GM12864 (cell line): ENCODE measurements around the gene TRMT1L.
"Not testable (repeated sequence)": the region's sequence is repeated elsewhere in the genome, so short reads cannot be mapped to it uniquely, and the experiment has no call there.

Source experiments
- DNase-seq: peaks from one replicate; pipeline ENCODE4 v3.0.0-alpha.2; 2011; ENCODE audit warnings: low read depth
- H3K4me3 ChIP-seq: 2 replicates; pipeline ENCODE4 v1.5.1; 2011; ENCODE audit warnings: mild to moderate bottlenecking, low read depth, low read length, control low read depth
- TF ChIP-seq, protein P1 (sequence below): IDR thresholded peaks from 2 replicates; pipeline ENCODE4 v1.5.1; 2011; ENCODE audit warnings: low read depth, mild to moderate bottlenecking, moderate library complexity, low read length, control low read depth, inconsistent platforms; ENCODE audit errors: missing control alignments

Gene TRMT1L, protein sequence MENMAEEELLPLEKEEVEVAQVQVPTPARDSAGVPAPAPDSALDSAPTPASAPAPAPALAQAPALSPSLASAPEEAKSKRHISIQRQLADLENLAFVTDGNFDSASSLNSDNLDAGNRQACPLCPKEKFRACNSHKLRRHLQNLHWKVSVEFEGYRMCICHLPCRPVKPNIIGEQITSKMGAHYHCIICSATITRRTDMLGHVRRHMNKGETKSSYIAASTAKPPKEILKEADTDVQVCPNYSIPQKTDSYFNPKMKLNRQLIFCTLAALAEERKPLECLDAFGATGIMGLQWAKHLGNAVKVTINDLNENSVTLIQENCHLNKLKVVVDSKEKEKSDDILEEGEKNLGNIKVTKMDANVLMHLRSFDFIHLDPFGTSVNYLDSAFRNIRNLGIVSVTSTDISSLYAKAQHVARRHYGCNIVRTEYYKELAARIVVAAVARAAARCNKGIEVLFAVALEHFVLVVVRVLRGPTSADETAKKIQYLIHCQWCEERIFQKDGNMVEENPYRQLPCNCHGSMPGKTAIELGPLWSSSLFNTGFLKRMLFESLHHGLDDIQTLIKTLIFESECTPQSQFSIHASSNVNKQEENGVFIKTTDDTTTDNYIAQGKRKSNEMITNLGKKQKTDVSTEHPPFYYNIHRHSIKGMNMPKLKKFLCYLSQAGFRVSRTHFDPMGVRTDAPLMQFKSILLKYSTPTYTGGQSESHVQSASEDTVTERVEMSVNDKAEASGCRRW

DNA sequence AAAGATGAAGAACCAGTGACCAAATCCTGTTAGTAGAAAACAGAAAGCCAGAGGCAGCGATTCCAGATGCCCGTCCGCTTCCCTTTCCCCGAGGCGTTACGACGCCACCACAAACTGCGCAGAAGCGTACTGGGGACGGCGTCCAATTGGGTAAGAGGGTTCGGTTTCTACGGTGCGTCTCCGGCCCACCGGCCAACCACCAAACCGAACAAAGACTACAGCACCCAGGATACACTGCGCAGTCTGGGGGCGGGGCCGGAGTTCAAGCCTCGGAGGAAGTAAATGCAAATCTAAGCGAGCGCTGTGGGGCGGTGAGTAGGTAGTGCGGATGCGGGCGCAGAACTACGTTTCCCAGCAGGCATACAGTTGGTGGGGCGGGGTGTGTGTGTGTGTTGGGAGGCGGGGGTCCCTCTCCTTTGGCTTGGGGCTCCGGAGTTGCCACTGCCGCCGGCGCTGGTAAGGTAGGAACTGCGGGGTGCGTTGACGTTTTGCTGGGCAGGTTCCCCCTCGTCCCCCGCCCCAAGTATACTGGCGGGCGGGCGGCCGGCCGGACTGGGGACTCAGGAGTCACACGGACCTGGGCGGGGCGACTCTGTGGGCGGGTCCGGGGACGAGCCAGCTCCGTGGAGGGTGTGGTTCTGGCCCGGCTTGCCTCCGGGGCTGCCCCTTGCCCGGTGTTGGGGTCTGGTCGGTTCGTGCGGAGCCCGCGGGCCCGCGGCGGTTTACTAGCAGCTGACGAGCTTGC, at the start of gene TRMT1L, which contains the start of gene SWT1:
Gene TRMT1L (minus strand): TSS at position 100 of the 745 bp plus-strand sequence. CDS start 241 bp downstream, outside the sequence.
Gene SWT1 (plus strand): TSS at position 314 of the 745 bp plus-strand sequence. CDS start 3,675 bp downstream, outside the sequence.
- TF ChIP-seq, protein P1, sequence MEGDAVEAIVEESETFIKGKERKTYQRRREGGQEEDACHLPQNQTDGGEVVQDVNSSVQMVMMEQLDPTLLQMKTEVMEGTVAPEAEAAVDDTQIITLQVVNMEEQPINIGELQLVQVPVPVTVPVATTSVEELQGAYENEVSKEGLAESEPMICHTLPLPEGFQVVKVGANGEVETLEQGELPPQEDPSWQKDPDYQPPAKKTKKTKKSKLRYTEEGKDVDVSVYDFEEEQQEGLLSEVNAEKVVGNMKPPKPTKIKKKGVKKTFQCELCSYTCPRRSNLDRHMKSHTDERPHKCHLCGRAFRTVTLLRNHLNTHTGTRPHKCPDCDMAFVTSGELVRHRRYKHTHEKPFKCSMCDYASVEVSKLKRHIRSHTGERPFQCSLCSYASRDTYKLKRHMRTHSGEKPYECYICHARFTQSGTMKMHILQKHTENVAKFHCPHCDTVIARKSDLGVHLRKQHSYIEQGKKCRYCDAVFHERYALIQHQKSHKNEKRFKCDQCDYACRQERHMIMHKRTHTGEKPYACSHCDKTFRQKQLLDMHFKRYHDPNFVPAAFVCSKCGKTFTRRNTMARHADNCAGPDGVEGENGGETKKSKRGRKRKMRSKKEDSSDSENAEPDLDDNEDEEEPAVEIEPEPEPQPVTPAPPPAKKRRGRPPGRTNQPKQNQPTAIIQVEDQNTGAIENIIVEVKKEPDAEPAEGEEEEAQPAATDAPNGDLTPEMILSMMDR, result no peak
- peak; percentile 98 for DNase-seq
- peak within 1 kb of the TSS; percentile 73 for H3K4me3 ChIP-seq

DNA sequence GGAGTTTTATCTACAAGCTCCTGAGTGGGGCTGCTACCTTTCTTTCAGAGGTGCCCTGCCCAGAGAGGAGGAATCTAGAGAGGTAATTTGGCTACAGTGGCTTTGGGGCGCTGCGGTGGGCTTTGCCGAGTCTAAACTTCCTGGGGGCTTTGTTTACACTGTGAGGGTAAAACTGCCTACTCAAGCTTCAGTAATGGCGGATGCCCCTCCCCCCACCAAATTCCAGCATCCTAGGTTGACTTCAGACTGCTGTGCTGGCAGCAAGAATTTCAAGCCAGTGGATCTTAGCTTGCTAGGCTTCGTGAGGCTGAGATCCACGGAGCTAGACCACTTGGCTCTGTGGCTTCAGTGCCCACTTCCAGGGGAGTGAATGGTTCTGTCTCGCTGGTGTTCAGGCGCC, 44.1 kb upstream of the TRMT1L start:
- H3K4me3 ChIP-seq, result no peak overlapping the region
- TF ChIP-seq, protein P1, result no peak
- no peak for DNase-seq

DNA sequence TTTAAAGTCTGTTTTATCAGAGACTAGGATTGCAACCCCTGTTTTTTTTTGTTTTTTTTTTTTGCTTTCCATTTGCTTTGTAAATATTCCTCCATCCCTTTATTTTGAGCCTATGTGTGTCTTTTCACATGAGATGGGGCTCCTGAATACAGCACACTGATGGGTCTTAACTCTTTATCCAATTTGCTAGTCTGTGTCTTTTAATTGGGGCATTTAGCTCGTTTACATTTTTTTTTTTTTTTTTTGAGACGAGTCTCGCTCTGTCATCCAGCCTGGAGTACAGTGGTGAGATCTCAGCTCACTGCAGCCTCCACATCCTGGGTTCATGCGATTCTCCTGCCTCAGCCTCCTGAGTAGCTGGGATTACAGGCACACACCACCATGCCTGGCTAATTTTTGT, 42.0 kb upstream of the TRMT1L start:
- H3K4me3 ChIP-seq, DNase-seq: not testable (repeated sequence)

DNA sequence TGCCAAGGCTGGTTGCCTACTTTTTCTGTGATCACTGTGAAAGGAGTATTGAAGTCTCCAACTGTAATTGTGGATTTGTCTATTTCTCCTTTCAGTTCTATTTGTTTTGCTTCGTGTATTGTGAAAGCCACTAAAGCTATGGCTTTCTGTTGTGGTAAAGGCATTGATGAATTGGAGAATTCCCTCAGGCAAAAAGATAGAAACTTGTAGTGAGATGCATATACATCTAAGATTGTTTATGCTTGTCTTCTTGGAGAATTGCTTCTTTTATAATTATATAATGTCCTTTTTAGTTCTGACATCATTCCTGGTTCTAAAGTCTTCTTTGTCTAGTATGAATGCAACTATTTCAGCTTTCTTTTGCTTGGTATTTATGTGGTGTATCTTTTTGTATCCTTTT, 37.0 kb upstream of the TRMT1L start:
- no peak for DNase-seq
- TF ChIP-seq, protein P1, result no peak
- no peak overlapping the region for H3K4me3 ChIP-seq

DNA sequence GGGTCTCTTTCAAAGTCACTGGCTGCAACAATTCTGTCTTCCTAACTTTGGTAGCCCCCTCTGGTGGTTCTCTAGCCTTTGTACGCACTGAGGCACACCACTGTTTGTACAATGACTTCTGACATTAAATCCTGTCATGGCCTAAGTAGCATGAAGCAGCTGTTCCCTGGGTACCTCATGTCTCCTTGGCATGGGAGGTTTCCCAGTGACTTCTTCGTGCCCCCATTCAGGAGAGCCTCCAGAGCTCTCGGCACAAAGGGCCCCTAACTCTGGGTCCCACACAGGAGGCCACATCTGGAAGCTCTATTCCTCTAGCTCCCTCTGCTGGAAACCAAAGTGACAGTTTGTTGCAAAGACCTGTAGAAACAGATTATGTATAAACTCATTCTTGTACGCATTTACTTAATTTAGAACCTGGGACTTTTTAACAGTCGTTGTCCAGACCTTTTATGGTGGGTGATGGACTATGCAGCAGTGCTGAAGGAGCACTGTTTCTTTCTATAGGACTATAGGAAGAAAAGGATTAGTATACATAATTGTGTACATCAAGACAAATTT, 13.6 kb upstream of the TRMT1L start:
- DNase-seq, result no peak
- no peak overlapping the region for H3K4me3 ChIP-seq
- TF ChIP-seq, protein P1, result peak; percentile 67

DNA sequence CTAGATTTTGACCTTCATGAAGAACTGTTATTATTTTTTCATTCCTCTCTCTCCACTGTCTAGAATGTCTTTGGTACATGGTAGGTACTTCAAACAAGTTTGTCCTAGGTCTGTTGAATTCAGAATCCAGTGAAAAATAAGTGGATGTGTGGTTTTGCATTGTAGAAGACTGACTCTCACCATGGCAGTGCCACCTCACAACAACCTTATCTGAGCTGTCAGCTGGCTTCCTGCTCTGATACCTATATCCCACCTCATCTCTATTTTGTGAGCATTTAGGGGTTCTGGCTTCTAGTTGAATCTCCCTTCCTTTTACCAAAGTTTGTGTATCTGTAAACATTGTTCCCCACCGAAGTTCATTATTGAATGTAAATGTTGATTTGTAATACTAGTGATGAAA, 9.4 kb upstream of the TRMT1L start:
- no peak for DNase-seq
- no peak overlapping the region for H3K4me3 ChIP-seq
- TF ChIP-seq, protein P1, result no peak
